HepG2 (cell line): ENCODE measurements around the gene APOM. TPM values are rescaled to one million over a fixed set of nuclear protein-coding genes. Genes with fewer than 3 reads are reported as not detected.

Source experiments
- ARNT2 ChIP-seq: sonication (generic); formaldehyde crosslinking; IDR thresholded peaks from 2 replicates; pipeline ENCODE4 v1.8.0; 2022; ENCODE audit warnings: mild to moderate bottlenecking, low read depth, missing genetic modification reagents, moderate library complexity
- ATRX ChIP-seq: sonication (generic); formaldehyde crosslinking; IDR thresholded peaks from 2 replicates; pipeline ENCODE4 v1.4.0; 2020; ENCODE audit warnings: missing genetic modification reagents, borderline replicate concordance
- CAMTA2 ChIP-seq: sonication (generic); formaldehyde crosslinking; IDR thresholded peaks from 2 replicates; pipeline ENCODE4 v1.4.0; 2020; ENCODE audit warnings: mild to moderate bottlenecking, missing genetic modification reagents, borderline replicate concordance
- CEBPZ ChIP-seq: IDR thresholded peaks from 2 replicates; pipeline ENCODE4 v1.6.1; 2012; ENCODE audit warnings: low read length, improper control_type of control experiment
- IRX3 ChIP-seq: sonication (generic); formaldehyde crosslinking; IDR thresholded peaks from 2 replicates; pipeline ENCODE4 v1.8.1; 2023; ENCODE audit warnings: mild to moderate bottlenecking, low read depth, missing genetic modification reagents, borderline replicate concordance
- MLLT10 ChIP-seq: sonication (generic); formaldehyde crosslinking; IDR thresholded peaks from 2 replicates; pipeline ENCODE4 v1.4.0; 2020; ENCODE audit warnings: missing genetic modification reagents
- MTA1 ChIP-seq: sonication (generic); formaldehyde crosslinking; IDR thresholded peaks from 2 replicates; pipeline ENCODE4 v1.4.0; 2020; ENCODE audit warnings: missing genetic modification reagents, mild to moderate bottlenecking, borderline replicate concordance
- MYPOP ChIP-seq: sonication (generic); formaldehyde crosslinking; IDR thresholded peaks from 2 replicates; pipeline ENCODE4 v1.8.1; 2023; ENCODE audit warnings: mild to moderate bottlenecking, moderate library complexity, missing genetic modification reagents
- PRPF4 ChIP-seq: fragments of 200-400 bp; formaldehyde crosslinking; IDR thresholded peaks from 2 replicates; pipeline ENCODE4 v1.6.1; 2016; ENCODE audit warnings: low read length, low read depth; ENCODE audit not compliant: poor library complexity, severe bottlenecking
- SIN3A ChIP-seq: IDR thresholded peaks from 2 replicates; pipeline ENCODE4 v1.6.1; 2011; ENCODE audit warnings: low read depth, mild to moderate bottlenecking, control low read depth, low read length, borderline replicate concordance
- SYNCRIP ChIP-seq: fragments of 200-400 bp; formaldehyde crosslinking; IDR thresholded peaks from 2 replicates; pipeline ENCODE4 v1.6.1; 2018; ENCODE audit warnings: mild to moderate bottlenecking, low read depth, low read length; ENCODE audit not compliant: insufficient read depth
- ZFYVE20 ChIP-seq: sonication (generic); formaldehyde crosslinking; IDR thresholded peaks from 2 replicates; pipeline ENCODE4 v1.8.0; 2023; ENCODE audit warnings: low read depth, mild to moderate bottlenecking, moderate library complexity, missing genetic modification reagents, borderline replicate concordance
- ZNF326 ChIP-seq: sonication (generic); formaldehyde crosslinking; IDR thresholded peaks from 2 replicates; pipeline ENCODE4 v1.4.0; 2020; ENCODE audit warnings: missing genetic modification reagents, borderline replicate concordance
- ZNF605 ChIP-seq: sonication (generic); formaldehyde crosslinking; IDR thresholded peaks from 2 replicates; pipeline ENCODE4 v1.8.0; 2022; ENCODE audit warnings: mild to moderate bottlenecking, missing genetic modification reagents
- ZNF646 ChIP-seq: sonication (generic); formaldehyde crosslinking; IDR thresholded peaks from 2 replicates; pipeline ENCODE4 v1.9.0; 2021; ENCODE audit warnings: mild to moderate bottlenecking, missing genetic modification reagents
- ZSCAN22 ChIP-seq: sonication (generic); formaldehyde crosslinking; IDR thresholded peaks from 2 replicates; pipeline ENCODE4 v1.4.0; 2020; ENCODE audit warnings: mild to moderate bottlenecking, missing genetic modification reagents
- polyA plus RNA-seq, 8 experiments: library from polyadenylated mRNA; depleted of rRNA in 3 of 8; stranded (reverse) in 7 of 8; unstranded in 1 of 8; fragments of >200 nt; fragmentation: Illumina TruSeq in 4 of 8; extraction: Trizol in 4 of 8; gene quantifications; 2 replicates each; pipeline versions ENCODE4 v1.2.1 to v1.2.3, GENCODE V29; 2011 to 2016; ENCODE audit warnings: low read depth in 4 of 8, missing spikeins in 1 of 8, mixed read lengths in 1 of 8; ENCODE audit not compliant: insufficient read depth in 1 of 8
- total RNA-seq, 5 experiments: library from RNA; depleted of rRNA; stranded (reverse); fragments of >200 nt; fragmentation: Illumina TruSeq; extraction: Trizol; gene quantifications; 2 replicates each; pipeline ENCODE4 v1.2.3, GENCODE V29; 2016; ENCODE audit warnings: low read depth in 1 of 5

APOM gene
- total and polyA plus RNA-seq, 2 of the 13 experiments (the other 11 are each of a cell fraction or from before 2014, with no cell fraction given): 98.2 to 1,140 TPM

GRCh38 chr6:31619805-31620585 lies 35.7 kb upstream of the APOM start (continued):
- no peak for TF ChIP-seq ZNF646 (CRISPR knock-in tag)
- no peak for TF ChIP-seq MLLT10 (CRISPR knock-in tag)
- 0 out of 2 replicates have a peak, but pooled peaks have one; percentile 63 for TF ChIP-seq SIN3A
- no peak for TF ChIP-seq ZNF326 (CRISPR knock-in tag)
- peak; percentile 92 for TF ChIP-seq IRX3
- TF ChIP-seq ATRX (CRISPR knock-in tag): no peak
- peak; percentile 12; the same call in 1 of the 2 replicates for TF ChIP-seq CAMTA2 (CRISPR knock-in tag)
- TF ChIP-seq ARNT2: peak; percentile 91
- TF ChIP-seq ZNF605: no peak; the same call in 1 of the 2 replicates
- peak; percentile 68 for TF ChIP-seq MYPOP (CRISPR knock-in tag)
- no peak for TF ChIP-seq SYNCRIP
- no peak for TF ChIP-seq ZSCAN22 (CRISPR knock-in tag)
- no peak for TF ChIP-seq CEBPZ
- no peak for TF ChIP-seq ZFYVE20 (CRISPR knock-in tag)
- peak; percentile 69; the same call in 1 of the 2 replicates for TF ChIP-seq MTA1 (CRISPR knock-in tag)
- no peak for TF ChIP-seq PRPF4
